GM21381 (cell line): ENCODE measurements around the gene ARHGAP18.
"Not testable (repeated sequence)": the region's sequence is repeated elsewhere in the genome, so short reads cannot be mapped to it uniquely, and the experiment has no call there.

Experiments
- ATAC-seq: cut with Tn5 transposase; IDR thresholded peaks from one replicate; pipeline ENCODE4 v1.9.1; 2021; ENCODE audit warnings: mild to moderate bottlenecking, moderate library complexity; ENCODE audit not compliant: unreplicated experiment

Gene ARHGAP18

GRCh38 chr6:129597023-129597713, 112.8 kb downstream of the ARHGAP18 start:
- ATAC-seq = peak; percentile 58

GRCh38 chr6:129596522-129596921, 113.5 kb downstream of the ARHGAP18 start:
- ATAC-seq = no peak

- ATAC-seq = no peak
These were observed 116.8 kb downstream of the ARHGAP18 start for GRCh38 chr6:129593233-129593564.

- ATAC-seq = no peak
These were observed 117.3 kb downstream of the ARHGAP18 start for GRCh38 chr6:129592516-129593232.

- no peak for ATAC-seq
These were observed 119.5 kb downstream of the ARHGAP18 start for GRCh38 chr6:129590408-129591022.

GRCh38 chr6:129586815-129587214, 123.2 kb downstream of the ARHGAP18 start:
- ATAC-seq = no peak

- no peak for ATAC-seq
These were observed 126.1 kb downstream of the ARHGAP18 start for GRCh38 chr6:129583866-129584265.

- ATAC-seq = no peak
These were observed 131.7 kb downstream of the ARHGAP18 start for GRCh38 chr6:129578315-129578714.

- ATAC-seq = no peak
These were observed 132.3 kb downstream of the ARHGAP18 start for GRCh38 chr6:129577691-129578090.

GRCh38 chr6:129576456-129576855, 133.5 kb downstream of the ARHGAP18 start:
- ATAC-seq = no peak

GRCh38 chr6:129575378-129576118, 134.4 kb downstream of the ARHGAP18 start:
- ATAC-seq = no peak

- not testable (repeated sequence) for ATAC-seq
These were observed 135.4 kb downstream of the ARHGAP18 start for GRCh38 chr6:129574605-129575004.

GRCh38 chr6:129570929-129571328, 139.0 kb downstream of the ARHGAP18 start:
- not testable (repeated sequence) for ATAC-seq

GRCh38 chr6:129568015-129568414, 142.0 kb downstream of the ARHGAP18 start:
- ATAC-seq = no peak

GRCh38 chr6:129567374-129567773, 142.6 kb downstream of the ARHGAP18 start:
- ATAC-seq = no peak

- no peak for ATAC-seq
These were observed 144.2 kb downstream of the ARHGAP18 start for GRCh38 chr6:129565811-129566210.

GRCh38 chr6:129565366-129565765, 144.6 kb downstream of the ARHGAP18 start:
- ATAC-seq = no peak

GRCh38 chr6:129558248-129558647, 151.7 kb downstream of the ARHGAP18 start:
- no peak for ATAC-seq

GRCh38 chr6:129555206-129555832, 154.7 kb downstream of the ARHGAP18 start:
- no peak for ATAC-seq

- no peak for ATAC-seq
These were observed 157.6 kb downstream of the ARHGAP18 start for GRCh38 chr6:129552413-129552812.

- ATAC-seq = no peak
These were observed 158.5 kb downstream of the ARHGAP18 start for GRCh38 chr6:129551486-129551885.
